Amygdala (tissue), 56 donors: ENCODE data around the gene NAA10.

Source experiments
- DNase-seq, 56 donors: peaks; one replicate each; lab custom pipeline; 2025; lab: John Stamatoyannopoulos, UW

The NAA10 gene

DNA sequence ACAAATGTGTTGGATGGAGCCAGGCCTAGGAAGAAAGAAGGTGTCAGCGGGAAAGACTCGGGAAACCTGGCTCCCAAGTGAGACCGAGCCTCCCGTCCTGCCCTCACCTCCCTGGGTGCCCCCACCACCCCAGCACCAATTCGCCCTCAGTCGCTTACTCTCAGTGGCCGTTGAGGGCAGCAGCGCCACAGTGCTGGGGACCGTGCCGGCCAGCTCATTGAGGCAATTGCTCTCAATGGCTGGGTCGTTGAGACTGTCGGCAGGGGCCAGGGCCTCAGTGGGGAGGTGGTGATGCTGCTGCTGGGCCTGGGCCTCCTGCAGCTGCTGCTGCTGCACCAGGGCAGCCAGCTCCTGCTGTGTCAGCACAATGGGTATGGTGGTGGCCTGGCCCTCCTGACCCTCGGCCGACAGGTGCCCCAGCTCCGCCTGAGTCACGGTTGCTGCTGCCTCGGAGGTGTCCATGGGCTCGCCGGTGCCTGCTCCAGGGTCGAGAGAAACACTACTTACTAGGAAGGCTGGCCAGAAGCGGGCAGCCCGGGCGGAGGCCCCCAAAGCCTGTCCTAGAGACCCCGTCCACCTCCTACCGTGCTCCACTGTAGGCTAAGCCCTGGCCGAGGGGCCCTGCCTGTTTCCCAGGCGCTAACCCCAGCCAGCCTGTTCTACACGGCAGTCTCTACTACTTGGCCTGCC, 17.0 kb upstream of the NAA10 start:
- no peak for DNase-seq

GRCh38 chrX:153950127-153950526, 15.3 kb upstream of the NAA10 start:
- DNase-seq: no peak

- no peak for DNase-seq
Observed at GRCh38 chrX:153948847-153949805, 14.3 kb upstream of the NAA10 start.

- DNase-seq: no peak
Observed at GRCh38 chrX:153948002-153948466, 13.2 kb upstream of the NAA10 start.

DNA sequence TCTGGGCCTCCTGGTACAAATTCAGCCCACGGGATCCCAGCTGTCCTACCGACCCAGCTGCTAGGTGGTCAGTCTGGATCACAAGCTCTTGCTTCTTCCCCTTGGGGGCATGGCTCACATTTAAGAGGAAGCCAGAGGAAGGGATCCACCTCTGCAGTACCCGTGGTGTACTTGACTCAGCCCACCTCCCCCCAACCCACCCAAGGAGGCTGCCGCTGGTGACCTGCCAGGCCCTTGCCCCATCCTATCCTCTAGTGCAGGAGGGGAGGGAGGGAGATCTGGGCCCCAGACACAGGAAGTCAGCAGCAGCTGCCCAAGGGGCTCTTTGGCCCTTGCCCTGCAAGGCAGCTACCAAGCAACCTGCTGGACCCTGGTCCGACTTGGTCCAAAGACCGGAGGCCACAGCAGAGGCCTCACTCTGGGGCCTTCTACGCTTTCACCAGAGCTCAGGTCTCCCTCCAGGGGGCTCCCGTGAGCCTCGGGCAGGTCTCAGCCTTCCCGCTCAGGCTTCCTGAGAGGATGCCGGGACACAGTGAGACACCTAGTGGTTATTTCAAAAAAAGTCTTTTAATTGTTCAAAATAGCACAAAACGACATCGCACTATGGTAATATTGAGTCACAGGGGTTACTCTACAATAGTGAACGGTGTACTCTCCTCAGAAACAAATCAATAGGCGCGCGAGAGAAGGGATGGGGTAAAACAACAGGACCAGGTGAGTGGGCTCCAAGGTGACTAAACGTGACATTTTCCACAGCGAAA, 12.4 kb upstream of the NAA10 start:
- peak in 33 of 56 donors; percentile 8 to 74 (median 31) for DNase-seq

DNA sequence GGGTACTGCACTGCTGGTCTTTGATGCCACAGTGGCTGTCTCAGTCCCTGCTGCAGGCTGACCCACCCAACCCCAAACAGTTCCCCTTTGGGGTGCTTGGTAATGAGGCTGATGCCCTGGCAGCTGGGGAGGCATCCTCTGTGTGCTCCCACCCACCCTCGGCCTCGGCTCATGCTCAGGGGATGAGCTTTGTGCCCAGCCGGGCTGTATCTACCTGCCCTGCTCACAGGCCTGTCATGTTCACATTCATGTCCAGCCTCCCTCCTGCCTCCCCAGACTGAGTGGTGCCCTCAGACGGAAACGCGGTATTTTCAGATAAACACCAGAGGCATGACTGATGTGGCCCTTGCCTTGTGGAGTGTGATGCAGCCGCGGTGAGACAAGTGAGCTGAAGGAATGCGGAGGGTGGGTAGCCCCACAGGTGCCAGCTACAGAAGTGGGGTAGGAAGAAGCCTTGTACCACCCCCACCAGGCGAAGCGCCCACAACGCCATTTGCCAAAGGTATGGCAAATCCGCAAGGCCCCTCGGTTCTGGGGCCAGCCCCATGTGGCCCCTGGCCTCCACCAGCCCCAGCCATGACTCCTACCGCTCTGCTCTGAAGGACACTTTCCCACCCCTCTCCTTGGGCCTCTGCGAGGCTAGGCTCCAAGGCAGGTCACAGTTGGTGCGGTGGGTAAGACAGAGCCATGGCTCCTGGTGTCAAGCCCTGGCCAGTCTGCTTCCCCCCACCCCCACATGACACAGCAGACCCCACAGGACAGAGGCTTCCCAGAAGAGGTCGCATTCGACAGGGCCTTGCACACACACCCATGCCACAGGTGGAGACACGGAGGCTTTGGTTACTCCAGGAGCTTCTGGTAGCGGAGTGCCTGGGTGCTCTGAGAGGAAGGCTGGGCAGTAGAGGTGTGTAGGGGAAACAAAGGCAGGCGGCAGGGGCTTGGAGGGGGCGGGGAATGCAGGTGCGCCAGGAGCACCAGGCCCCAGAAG, 11.4 kb upstream of the NAA10 start:
- DNase-seq: no peak

DNA sequence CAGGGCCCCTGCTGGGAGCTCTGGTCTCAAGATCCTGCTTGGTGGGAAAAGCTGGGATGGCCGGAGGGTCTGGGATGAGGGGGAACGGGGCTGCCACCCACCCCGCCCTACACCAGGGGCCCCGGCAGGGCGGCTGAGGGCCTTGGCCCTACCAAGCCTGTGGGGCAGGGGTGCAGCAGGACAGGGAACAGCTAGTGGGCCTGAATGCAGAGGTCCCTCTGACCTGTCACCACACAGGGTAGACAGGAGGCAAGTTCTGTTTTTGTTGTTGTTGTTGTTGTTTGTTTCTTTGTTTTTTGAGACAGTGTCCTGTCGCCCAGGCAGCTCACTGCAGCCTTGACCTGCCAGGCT, 9.9 kb upstream of the NAA10 start:
- no peak for DNase-seq

GRCh38 chrX:153944140-153944799, 9.4 kb upstream of the NAA10 start, which contains the start of gene RENBP:
TSS of gene RENBP (minus strand) at chrX:153944643. CDS start at chrX:153944610, 33 bp downstream.
- peak in 28 of 56 donors; percentile 4 to 68 (median 28) for DNase-seq

- DNase-seq: no peak
Observed at GRCh38 chrX:153941336-153942252, 6.8 kb upstream of the NAA10 start.

DNA sequence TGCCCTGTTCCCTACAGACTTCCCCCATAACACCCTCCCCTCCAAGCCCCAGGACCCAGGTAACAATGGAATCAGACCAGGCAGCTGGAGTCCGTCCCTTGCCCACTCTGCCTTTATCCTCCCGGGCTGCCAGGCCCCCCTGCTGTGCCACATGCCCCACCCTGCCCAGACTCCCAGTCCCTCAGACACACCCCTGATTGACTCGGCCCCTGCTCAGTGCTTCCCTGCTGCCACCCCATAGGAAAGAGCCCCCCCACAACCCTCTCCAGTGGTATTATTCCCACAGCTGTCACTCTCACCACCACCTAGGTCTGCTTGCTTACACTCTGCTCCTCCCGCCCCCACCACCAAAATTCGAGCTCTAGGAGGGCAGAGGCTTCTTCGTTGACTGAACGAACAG, 4.7 kb upstream of the NAA10 start:
- no peak for DNase-seq

- DNase-seq: no peak
Observed at GRCh38 chrX:153938226-153938786, 3.5 kb upstream of the NAA10 start.

DNA sequence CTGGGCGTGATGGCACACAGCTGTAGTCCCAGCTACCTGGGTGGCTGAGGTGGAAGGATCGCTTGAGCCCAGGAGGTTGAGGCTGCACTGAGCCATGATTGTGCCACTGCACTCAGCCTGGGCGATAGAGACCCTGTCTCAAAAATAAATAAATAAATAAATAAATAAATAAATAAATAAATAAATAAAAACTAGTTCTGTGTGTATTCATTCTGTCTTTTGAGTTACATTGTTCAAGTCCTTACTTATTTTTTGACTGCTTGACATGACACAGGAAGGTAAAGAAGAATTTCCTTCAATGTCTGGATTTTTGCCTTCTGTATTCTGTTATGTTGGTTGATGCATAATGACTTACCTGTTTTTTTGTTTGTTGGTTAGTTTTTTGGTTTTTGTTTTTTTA, 2.2 kb upstream of the NAA10 start:
- DNase-seq: no peak

- DNase-seq: peak in 1 of 56 donors; percentile 63
Observed at GRCh38 chrX:153935326-153935851, 552 bp upstream of the NAA10 start.

DNA sequence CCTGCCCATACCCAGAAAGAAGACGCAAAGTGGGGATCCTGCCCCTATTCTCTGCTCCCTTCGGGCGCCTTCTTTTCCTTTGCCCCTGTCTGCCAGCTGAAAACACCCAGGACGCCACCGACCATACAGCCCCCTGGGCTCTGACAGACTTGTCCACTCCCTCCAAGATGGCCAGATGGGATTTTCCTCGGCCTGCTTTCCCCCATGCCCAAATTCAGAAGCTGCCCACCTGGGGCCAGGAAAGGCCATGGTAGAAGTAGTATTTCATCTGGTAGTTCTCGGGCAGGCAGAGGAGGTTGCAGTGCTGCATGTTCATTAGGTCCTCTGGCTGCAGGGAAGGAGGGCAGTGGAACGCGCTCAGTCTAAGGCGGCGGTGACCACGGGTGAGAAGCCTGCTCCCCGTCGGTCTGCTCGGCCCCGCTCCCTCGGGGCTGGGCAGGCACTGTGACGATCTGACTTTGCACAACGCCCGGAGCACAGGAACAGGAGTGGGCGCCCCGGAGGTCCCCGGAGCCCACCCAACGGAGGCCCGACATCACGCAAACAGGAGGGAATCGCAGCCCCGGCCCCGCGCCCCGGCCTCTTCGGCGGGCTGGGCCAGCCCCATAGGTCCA, 582 bp downstream of the NAA10 start:
- no peak for DNase-seq

DNA sequence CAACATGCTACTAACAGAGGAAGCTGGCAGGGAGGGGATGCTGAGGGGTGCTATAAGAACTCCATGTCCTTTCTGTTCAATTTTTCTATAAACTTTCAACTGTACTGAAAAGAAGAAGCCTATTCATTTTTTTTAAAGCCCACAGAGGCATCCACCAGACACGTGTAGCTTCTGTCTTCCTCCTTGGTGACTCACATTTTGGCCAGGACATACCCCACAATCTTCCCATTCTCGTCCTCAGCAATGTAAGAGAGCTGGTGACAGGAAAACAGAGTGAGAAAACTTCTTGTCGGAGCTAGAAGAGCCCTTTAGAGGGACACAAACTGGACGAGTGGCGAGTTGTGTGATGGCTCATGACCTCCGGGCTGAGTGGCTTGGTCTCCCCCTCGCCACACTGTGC, 1.1 kb downstream of the NAA10 start:
- no peak for DNase-seq

GRCh38 chrX:153932220-153932915, 2.5 kb downstream of the NAA10 start:
- no peak for DNase-seq
